ENCODE measurements around the gene ABHD18.
"Not testable (repeated sequence)": the region's sequence is repeated elsewhere in the genome, so short reads cannot be mapped to it uniquely, and the experiment has no call there.

ABHD18 gene

DNA sequence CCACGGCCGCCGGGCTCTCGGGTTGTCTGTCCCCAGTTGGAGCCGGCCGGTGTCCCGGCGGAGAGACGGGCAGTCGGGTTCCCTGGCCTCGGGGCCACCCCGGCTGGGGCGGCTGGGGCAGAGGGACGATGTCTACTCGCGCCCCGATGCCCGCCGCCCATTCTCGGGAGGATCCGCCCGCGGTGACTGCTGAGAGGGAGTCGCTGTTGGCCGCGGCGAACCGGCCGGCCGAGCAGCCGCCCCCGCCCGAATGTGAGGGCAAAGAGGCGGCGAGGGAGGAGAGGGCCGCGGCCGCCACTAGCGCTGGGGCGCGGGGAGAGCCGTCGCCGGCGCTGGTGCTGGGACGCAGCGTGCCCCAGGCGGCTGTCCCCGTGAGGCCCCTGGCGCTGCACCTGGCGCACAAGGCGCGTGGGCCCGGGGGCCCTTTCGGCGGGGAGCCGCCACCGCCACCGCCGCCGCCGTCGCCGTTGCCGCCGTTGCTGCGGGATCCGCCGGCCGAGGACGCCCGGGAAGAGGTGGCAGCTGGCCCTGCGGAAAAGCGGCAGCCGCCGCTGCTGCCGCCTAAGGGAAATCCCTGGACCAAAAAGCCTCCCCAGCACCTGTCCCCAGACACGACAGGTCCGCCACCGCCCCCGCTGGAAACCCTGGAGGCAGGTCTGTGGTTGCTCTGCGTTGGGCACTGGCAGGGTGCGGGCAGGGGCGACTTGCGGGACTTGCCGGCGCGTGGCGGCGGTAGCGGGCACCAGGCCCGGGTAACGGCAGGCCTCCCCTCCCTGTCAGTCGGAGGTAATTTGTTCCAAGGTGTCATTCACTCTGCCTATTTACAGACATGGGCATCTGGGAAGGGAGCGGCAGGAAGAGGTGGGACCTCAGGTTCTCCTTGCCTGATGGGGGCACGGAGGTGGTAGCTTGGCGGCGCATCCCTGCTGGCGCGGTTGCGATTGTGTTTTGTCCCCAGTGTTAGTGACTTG lies 96.6 kb downstream of the ABHD18 start:
- H3K4me3 ChIP-seq (ENCODE audit: low read depth, low read length) = peak overlapping the region; percentile 70

DNA sequence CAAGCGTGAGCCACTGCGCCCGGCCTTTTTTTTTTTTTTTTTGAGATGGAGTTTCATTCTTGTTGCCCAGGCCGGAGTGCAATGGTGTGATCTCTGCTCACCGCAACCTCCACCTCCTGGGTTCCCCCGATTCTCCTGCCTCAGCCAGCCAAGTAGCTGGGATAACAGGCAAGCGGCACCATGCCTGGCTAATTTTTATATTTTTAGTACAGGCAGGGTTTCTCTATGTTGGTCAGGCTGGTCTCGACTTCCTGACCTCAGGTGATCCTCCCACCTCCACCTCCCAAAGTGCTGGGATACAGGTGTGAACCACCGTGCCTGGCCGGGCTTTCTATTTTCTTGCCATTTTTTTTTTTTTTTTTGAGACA lies 101.2 kb downstream of the ABHD18 start:
- not testable (repeated sequence) for H3K4me3 ChIP-seq (ENCODE audit: low read depth, low read length)

DNA sequence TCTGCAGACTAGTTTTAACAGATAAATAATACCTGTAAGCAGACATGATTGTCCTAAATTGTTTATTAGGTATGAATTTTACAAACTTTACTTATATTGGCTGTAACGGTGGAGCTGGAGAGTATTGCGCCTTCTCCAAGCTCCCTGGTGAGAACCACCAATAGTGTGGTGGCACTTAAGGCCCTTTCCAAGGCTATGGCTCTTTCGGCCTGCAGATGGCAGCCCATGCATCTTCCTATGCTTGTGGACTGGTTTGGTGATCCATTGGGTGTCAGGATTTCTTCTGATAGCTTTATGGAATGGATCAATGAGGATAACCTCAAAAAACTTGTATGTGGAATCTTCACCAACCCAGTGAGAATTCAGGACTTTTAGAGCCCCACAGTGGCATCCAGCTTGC lies 103.7 kb downstream of the ABHD18 start:
- no peak overlapping the region for H3K4me3 ChIP-seq (ENCODE audit: low read depth, low read length)

DNA sequence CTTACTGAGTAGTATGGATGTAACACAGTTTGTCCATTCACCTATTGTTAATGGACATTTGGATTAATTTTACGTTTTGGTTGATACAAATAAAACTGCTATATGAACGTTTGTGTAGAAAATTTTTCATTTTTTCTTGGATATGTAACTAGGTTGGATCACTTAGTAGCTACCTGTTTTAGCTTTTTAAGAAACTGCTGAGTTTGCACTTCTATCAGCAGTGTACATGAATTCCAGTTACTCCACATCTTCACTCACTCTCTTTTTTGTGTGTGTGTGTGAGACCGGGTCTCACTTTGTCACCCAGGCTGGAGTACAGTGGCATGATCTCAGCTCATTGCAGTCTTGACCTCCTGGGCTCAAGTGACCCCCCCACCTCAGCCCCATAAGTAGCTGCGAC lies 111.3 kb downstream of the ABHD18 start:
- no peak overlapping the region for H3K4me3 ChIP-seq (ENCODE audit: low read depth, low read length)
